ENCODE data around the gene LRPPRC.

Gene LRPPRC

DNA sequence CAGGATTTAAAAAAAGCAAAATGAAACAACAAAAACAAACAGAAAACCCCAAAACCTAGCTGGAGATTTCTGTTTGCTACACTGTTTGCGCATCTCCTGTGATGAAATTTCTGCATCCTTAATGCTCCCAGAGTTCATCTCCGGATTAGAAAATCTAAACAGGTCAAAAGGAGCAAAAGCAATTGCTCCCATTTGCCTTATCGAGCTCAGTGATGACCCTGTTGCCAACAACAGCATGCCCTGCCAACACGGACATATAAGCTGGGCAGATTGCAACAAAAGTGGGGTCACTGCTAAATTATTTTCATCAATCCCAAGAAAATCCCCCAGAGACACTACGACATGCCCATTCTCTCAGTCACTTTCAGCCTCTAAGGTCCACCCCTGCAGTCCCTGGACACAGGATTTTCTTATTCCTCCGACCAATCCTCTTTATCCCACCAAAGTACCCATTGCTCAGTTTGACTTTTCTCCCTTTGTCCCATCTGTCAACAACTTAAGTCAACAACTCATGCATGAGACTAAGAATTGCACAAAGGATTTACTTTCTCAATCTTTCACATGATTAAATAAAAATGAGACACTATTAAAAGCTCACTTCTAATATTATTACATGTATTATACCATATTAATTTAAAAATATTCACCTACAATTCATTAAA lies 89.2 kb downstream of the LRPPRC start:
- DNase-seq: no peak

DNA sequence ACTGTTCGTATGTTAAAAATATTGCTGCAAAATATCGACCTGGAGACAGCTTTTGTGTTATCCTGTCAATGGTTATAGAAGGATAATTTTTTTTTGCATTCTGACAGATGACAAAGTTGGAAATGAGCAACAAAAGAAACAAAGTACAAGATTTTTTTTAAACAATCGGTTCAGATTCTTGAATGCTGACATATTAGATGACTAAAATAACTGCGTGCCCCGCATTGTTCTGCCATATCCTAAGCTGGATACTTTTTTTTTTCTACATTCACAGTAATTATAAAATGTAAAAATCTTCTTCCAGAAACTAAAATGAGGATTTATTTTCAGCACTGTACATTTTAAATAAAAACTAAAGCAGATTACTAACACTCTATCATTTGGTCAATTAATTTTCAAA lies 89.9 kb downstream of the LRPPRC start:
- no peak for DNase-seq

DNA sequence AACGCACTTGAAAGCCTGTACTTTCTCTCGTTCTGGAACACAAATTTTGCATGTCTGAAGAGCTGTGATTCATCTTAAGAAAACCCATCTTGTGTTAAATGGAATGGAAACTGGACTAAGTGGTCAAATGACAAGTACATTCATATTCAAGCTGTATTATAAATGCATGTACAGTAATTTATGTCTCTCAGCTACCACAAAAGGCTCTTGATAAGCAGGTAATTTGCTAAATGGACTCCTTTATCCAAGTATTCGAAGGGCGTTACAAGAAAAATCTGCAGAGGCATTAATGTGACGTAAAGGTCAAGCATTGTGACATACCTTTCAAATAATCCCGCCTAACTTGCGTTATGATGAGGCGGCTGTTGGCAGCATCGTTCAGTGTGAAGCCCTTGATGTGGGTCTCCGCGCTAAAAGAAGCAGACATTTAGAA lies 90.4 kb downstream of the LRPPRC start:
- DNase-seq: no peak

DNA sequence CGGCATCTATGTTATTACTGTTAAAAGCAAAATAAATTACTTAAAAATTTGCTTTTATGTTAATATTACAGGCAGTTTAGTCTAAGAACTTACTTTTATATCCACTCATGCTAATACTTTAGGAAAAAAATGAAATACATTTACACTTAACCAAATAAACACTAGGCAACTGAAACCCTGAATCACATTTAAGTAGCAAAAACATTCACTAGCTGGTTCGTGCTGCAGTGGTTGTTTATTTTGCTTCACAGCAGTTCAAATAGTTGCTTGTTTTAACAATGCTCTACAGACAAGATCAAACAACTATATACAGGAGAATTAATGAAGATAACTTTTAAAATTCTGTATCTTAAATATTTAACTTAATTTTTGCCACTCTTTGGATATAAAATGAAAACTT lies 96.2 kb downstream of the LRPPRC start:
- DNase-seq: no peak

DNA sequence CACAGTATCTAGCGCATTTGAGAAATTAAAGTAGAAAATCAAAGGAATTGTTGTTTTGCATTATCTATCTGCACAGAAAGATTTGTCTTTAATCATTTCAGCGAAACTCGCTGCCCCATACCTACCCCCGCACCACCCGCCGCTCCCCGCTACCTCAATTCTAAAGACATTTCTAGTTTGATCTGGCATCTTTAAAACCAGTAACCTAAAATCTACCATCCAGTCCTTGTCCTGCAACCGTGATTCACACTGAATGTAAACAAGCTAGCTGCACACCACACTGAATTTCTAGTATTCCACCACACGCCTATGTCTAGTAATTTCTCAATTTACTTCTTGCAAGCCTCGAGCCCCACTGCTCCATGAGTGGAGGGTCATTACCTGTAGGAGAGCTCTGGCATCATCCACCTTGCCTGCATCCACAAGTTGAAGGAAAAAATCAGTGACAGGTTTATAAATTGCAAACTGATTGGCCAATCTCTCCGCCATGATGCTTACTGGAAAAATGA lies 96.9 kb downstream of the LRPPRC start:
- no peak for DNase-seq

DNA sequence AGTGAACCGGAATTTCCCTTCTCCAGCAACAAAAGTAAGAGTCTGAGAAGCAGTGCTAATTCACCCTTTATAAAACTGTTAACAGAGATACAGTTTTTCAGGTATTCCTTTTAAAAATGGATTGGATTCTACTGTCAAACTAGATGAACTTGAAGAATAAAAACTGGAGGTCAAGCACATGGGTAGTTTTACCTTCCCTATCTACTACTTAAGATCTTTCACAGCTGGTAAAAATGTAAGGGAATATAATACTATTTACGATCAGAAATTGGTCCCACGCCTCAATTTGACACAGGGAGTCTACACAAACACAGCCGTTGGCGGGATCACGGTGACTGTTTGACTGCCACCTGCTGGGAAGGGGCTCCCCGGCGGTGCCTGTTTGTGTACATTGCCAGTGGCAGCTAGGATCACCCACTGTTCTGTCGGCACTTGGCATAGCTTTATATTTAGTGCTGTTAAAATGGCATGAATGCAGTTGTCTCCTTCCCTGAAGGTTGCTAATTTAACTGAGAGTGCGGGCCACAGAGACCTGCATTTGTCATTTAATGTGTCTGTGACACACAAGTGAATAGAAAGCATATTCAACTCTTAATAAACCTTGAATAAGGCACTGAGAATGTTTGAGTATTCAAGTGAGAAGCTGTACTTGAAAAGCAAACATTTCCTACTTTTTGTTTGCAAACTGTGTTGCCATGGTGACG lies 97.5 kb downstream of the LRPPRC start:
- DNase-seq: peak; percentile 55

DNA sequence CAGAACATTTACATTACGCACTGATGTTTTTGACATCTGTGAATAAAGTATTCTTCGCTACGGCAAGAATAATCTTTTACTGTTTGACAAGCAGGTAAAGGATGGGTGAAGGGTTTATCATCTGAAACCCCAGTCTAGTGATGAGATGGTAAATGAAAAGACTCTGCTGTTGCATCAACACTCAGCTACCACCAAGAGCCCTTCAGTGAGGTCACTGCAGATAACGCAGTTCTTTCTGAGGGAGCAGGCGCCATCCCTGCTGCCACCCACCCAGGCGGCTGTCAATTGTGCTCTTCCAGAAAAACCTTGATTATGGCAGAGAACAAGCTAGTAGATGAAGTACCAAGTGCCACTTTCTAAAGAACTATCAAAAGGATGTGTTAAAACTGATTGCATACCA lies 98.3 kb downstream of the LRPPRC start:
- no peak for DNase-seq

DNA sequence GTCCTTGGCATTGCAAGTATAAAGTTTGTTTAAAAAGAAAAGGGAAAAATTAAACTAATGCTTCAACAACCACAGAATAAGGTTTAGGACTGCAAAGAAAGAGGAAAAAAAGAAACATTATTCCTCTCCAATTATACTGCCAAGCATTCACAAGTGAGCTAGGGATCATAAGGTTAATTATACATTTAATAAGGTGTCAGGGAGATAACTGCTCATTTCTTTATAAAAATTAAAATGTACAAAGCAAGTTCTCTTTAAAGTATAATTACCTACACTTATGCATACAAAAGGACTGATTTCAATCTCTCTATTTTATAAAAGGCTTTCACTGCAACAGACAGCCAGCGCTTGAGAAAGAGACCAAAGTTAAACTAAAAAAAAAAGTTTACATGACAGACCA lies 98.9 kb downstream of the LRPPRC start:
- no peak for DNase-seq

DNA sequence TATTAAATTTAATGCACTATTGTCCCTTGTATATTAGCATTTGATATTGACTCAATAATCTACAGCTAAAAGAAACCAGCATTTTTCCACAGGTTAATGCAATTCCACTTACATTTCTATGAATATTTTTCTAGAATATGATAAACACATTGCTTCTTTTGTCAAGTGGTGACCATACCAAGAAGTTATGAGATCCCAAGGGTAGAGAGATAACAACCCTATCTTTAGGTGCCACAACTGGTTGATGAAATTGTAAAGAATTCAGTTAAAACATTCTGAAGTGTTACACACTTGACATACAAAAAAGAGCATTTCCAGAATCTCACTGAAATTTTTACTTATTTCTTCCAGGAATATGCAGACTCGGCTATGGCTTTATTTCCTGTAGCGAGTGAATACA lies 101.0 kb downstream of the LRPPRC start:
- DNase-seq: no peak

DNA sequence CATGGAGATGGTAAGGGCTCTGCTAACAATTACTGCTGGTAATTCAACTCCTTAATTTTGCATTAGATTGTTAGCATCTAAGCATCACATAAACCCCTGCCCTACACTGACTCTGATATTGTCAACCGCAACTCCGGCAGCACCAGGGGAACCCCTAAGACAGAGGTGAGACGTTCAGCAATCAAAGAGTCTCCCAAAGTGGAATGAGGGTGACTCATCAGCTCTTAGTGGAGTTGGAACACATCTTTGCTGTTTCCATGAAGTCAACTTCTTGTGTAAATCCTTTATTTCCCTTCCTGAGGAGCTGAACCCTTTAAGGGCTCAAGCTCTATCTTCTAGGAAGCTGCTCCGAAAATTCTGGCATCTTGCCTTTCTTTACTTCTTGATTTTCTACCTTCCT lies 104.9 kb downstream of the LRPPRC start:
- DNase-seq: no peak

DNA sequence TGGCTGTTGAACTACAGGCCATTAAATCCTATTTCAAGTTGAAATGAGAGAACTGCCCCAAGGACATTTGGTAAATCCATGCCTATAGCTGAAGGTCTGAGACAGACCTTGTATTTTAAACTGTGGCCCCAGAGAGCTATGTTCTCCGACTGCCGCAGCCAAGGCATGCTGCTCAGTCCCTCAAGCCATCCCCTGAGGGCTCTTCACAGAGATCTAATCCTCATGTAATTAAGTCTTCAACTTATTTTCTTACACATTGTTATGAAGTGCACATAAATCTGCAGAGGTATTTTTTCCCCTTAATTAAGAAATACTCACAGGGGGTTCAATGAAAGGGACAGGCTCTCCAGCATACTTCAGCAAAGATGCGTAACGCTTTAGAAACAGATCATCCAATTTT lies 106.4 kb downstream of the LRPPRC start:
- DNase-seq: no peak

DNA sequence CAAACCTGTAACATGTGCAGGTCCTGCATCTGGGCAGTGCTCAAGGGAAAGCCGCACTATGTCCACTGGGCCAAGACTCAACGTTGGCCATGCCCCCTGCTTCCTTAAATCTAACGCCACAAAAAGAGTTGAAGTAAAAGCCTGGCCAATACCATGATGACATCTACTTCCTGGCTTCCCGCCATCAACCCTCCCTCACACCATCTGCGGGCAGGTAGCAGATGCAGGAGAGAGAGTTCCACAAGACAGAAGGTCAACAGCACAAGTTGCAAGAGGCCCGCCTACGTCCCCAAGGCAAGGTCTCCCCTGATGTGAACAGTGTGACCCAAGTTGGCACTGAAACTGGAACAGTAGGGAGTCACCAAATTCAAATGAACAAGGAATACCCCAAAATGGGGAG lies 108.6 kb downstream of the LRPPRC start:
- DNase-seq: peak; percentile 61

DNA sequence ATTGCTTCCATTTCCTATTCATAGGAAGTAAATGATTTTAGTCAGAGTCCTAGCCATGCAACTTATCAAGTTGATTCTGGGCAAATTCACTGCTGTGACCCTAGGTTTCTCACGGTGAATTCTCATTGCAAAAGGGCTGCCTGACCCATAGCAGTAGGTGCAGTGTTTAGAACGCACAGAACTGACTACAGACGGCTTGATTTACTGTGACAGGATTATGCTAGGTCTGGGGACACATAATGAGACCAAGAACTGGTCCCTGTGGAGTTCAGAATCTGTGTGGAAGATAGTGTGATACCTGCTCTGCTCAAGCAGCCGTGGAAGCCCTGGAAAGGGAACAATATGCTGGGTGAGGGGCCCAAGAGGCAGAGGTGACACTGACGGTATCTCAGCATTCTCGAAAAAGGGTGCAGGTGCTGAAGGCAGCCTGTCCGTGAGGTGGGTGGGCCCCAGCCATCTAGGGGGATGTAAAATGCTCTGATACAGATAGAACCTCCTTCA lies 110.6 kb downstream of the LRPPRC start:
- DNase-seq: no peak

DNA sequence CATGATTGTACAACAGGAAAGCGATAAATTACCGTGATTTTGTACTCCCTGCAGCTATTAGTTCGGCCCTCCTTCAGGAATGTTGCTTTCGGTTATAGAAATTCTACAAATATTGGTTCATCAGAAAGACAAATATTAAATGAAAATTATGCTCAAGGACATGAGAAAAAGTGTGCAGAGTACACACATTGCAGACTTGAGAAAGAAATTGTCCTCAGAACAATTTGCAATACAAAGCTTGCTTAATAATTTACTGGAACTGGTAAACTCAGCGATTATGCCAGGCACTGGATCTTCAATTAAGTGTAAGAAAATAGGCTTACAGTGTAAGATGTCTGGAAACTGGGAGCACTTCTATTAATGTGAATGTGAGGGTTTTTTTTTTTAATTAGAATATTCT lies 111.1 kb downstream of the LRPPRC start:
- no peak for DNase-seq

DNA sequence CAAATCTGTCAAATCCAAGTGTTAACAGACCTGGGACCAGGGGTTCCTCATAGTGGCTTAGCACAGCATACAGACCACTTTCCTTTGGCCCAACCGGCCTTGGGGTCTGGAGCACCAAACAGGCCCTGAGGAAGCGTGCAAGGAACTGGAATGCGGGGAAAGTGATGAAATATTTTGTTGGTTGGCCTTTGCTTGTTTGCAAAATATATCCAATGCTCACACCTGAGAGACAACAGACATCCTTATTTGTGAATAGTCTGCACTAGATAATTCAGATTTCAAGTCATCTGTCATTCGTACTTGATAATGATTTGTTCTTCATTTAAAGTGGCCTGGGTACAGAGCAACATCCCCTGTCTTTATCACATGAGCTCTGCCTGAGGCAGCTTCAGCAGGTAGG lies 113.5 kb downstream of the LRPPRC start:
- no peak for DNase-seq

DNA sequence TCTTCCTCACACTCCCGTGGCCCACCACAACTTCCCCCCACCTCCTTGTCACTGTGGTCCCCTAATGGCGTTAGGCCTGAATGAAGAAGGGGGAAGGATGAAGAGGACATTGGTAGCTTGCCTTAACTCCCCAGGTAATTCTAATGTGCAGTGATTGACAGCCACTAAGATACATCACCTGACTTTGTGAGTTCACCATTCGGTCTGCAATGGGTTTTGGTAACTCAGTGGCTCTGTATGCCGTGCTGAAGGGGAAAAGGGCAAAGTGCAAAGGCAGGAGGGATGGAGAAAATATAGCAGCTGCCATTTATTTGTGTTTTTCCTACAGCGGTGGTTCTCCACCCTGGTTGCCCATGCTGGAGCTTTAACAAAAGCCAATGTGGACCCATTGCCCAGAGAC lies 114.8 kb downstream of the LRPPRC start:
- no peak for DNase-seq

DNA sequence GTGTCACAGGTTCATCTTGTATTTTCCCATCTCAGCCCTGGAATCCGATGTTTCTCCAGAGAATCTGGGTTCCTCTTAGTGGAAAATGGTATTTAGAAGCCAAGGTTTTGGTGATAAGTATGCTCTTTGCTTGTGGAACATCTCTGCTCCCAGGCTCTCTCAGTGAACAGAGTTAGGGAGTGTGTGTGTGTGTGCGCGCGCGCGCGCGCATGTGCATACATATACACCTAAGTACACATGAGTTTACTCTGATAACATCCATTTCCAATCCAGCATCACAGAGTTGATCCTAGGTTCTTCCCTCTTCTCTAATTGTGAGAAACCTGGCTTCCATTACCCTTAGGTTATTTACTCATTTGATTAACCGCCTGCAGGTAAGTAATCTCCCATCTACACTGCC lies 115.3 kb downstream of the LRPPRC start:
- no peak for DNase-seq

DNA sequence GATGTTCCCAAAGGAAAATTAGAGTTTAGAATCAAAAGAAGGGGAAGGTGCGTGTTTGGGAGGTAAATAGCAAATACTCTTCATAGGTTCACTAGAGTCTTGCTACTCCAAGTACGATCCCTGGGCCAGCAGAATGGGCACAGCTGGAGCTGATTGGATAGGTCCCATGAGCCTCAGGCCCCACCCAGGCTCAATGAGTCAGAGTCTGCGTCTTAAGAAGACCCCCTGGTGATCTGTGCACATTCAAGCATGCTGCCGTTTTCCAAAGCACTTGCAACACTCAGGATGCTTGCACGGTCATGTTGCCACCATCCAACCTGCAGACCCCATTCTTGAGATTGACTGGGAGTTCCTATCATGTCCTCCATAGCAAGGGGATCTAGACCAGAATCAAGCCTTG lies 116.5 kb downstream of the LRPPRC start:
- no peak for DNase-seq

DNA sequence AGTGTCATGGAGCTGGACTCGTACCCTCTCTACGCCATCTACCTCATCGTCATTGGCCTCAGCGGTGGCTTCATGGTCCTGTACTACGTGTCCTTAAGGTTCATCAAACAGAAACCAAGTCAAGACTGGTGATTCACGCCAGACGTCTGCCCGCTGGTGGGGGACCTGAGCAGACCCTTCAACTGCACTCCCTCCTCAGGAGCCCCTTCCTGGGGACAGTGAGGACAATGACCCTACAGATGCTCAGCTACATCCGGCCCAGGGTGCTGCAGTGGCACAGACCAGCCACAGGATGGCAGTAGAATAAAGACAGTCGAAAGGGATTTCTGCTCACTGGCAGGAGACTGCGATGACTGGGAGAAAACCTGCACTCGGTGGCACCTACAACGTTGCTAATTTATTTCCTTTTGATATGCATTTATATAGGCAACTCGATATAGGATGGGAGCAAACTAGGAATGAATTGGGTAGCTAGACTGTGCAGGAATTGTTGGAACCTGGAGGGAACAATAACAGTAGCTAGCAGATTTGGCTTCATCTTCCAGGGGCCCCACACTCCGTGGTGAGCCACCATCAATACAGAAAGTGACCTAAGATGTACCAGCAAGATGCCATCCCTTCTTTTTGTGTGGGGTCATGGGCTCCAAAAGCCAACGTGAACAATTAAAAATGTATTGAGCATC lies 117.9 kb downstream of the LRPPRC start:
- DNase-seq: peak; percentile 56

DNA sequence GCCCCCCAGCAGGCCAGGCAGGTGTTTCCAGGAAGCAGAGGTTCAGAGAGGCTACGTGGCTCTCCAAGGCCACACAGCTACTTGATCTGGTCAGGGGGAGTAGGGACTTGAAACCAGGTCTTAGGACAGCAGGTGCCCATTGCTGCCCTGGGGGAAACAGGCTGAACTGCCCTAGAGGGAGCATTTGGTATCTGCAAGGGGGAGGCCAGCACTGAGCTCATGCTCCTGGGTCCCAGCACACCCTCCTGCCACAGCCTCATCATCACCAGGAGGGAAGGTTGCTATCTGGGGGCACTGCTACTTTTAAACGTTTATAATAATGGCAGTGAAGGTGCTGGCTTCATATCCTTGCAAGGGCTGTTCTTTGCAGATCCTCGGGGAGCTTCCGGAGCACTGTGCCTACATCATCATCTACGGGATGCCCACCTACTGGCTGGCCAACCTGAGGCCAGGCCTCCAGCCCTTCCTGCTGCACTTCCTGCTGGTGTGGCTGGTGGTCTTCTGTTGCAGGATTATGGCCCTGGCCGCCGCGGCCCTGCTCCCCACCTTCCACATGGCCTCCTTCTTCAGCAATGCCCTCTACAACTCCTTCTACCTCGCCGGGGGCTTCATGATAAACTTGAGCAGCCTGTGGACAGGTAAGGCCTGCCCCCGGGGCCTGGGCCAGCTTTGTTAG lies 120.9 kb downstream of the LRPPRC start:
- DNase-seq: no peak

DNA sequence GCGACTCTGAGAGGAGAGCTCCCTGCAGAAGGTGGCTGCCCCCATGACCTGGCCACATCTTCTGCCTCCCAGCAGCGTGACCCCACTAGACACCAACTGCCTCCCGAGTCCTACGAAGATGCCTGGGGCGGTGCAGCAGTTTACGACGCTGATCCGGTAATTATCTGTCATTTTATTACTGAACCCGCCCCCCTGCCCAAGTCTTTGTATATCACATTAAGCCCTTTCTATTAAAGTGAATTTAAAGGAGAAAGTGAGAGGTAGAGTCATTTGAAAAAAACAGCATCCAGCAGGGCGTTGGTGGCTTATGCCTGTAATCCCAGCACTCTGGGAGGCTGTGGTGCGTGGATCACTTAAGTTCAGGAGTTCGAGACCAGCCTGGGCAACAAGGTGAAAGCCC lies 123.6 kb downstream of the LRPPRC start:
- DNase-seq: no peak

DNA sequence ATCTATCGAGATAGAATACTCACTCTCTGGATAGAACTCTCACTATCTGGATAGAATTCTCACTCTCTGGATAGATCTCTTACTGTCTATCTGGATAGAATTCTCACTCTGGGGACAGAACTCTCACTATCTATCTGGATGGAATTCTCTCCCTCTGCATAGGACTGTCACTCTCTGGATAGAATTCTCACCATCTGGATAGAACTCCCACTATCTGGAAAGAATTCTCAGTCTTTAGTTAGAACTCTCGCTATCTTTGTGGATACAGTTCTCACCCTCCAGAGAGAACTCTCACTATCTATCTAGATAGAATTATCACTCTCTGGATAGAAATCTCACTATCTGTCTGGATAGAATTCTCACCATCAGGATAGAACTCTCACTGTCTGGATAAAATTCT lies 140.5 kb downstream of the LRPPRC start:
- no peak for DNase-seq

DNA sequence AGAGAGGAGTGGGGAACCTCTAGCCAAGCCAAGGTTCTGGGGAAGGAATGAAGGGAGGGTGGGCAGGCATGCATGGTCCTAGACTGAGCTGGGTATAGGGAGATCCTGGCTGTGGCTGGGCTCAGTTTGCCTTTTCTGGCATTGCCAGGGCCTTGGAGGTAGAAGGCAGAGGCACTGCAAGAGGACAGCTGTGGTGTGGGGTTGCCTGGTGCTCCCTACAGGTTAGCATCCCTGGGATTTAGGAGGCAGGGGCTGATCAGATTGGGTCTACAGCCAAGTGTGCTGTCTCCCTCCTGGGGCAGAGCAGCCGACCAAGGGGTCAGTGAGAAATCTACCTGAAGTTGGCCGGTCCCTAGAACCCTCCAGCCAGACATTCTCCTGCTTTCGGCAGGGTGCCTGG lies 141.1 kb downstream of the LRPPRC start:
- no peak for DNase-seq

Data from NCI-H2171 treated with DMSO at 0.1 percent for 48 hours (cell line).